Fibroblast of peridontal ligament (primary cell): ENCODE measurements around the gene DDAH1.
"Not testable (repeated sequence)": the region's sequence is repeated elsewhere in the genome, so short reads cannot be mapped to it uniquely, and the experiment has no call there.

Experiments used
- DNase-seq: peaks from one replicate; pipeline ENCODE4 v3.0.0-alpha.2; 2010; ENCODE audit errors: extremely low read depth

The DDAH1 gene

GRCh38 chr1:85465099-85465785 is at the start of gene DDAH1:
Gene DDAH1, minus strand, starts transcription at chr1:85465159. Its CDS starts 114 bp downstream, at chr1:85465045.
- peak; percentile 59 for DNase-seq

GRCh38 chr1:85513998-85514397 is 49.0 kb upstream of the DDAH1 start:
- not testable (repeated sequence) for DNase-seq

GRCh38 chr1:85504417-85504816 is 39.5 kb upstream of the DDAH1 start:
- peak; percentile 14 for DNase-seq

- peak; percentile 87 for DNase-seq
Observed at GRCh38 chr1:85502625-85503083, 37.7 kb upstream of the DDAH1 start.

- peak; percentile 19 for DNase-seq
Observed at GRCh38 chr1:85502171-85502570, 37.2 kb upstream of the DDAH1 start.

- DNase-seq: no peak
Observed at GRCh38 chr1:85501355-85501898, 36.5 kb upstream of the DDAH1 start.

- peak; percentile 27 for DNase-seq
Observed at GRCh38 chr1:85496941-85497582, 32.1 kb upstream of the DDAH1 start.

- DNase-seq: no peak
Observed at GRCh38 chr1:85495556-85495955, 30.6 kb upstream of the DDAH1 start.

GRCh38 chr1:85494904-85495266 is 29.9 kb upstream of the DDAH1 start:
- peak; percentile 45 for DNase-seq

GRCh38 chr1:85494074-85494903 is 29.3 kb upstream of the DDAH1 start:
- no peak for DNase-seq

- DNase-seq: no peak
Observed at GRCh38 chr1:85490270-85490985, 25.5 kb upstream of the DDAH1 start.

- no peak for DNase-seq
Observed at GRCh38 chr1:85488126-85488525, 23.2 kb upstream of the DDAH1 start.

- DNase-seq: no peak
Observed at GRCh38 chr1:85485516-85485915, 20.6 kb upstream of the DDAH1 start.

GRCh38 chr1:85484716-85485115 is 19.8 kb upstream of the DDAH1 start:
- DNase-seq: no peak

GRCh38 chr1:85484264-85484663 is 19.3 kb upstream of the DDAH1 start:
- no peak for DNase-seq

GRCh38 chr1:85481688-85482087 is 16.7 kb upstream of the DDAH1 start:
- DNase-seq: no peak

- no peak for DNase-seq
Observed at GRCh38 chr1:85480566-85480965, 15.6 kb upstream of the DDAH1 start.

GRCh38 chr1:85479491-85479890 is 14.5 kb upstream of the DDAH1 start:
- peak; percentile 41 for DNase-seq

- no peak for DNase-seq
Observed at GRCh38 chr1:85478366-85478765, 13.4 kb upstream of the DDAH1 start.

- DNase-seq: no peak
Observed at GRCh38 chr1:85475055-85475454, 10.1 kb upstream of the DDAH1 start.

GRCh38 chr1:85473390-85473789 is 8.4 kb upstream of the DDAH1 start:
- DNase-seq: peak; percentile 91

GRCh38 chr1:85471558-85471957 is 6.6 kb upstream of the DDAH1 start:
- no peak for DNase-seq
